Left ventricle myocardium inferior (tissue), 1 donor: ENCODE results near the gene AKT1S1. TPM values are rescaled to one million over a fixed set of nuclear protein-coding genes. Genes with fewer than 3 reads are reported as not detected.
A peak's percentile ranks its signal among the peaks of the same experiment; 100 is the strongest.
"Not testable (repeated sequence)": the region's sequence is repeated elsewhere in the genome, so short reads cannot be mapped to it uniquely, and the experiment has no call there.

ENCODE experiments used
- DNase-seq: peaks from one replicate; pipeline ENCODE4 v3.0.0-alpha.2; 2020
- H3K27ac ChIP-seq: fragments of 200-600 bp; replicated peaks from 2 replicates; pipeline ENCODE4 v1.8.0; 2021
- H3K27me3 ChIP-seq: fragments of 200-600 bp; 2 replicates; pipeline ENCODE4 v1.8.0; 2021; ENCODE audit warnings: low read depth
- H3K36me3 ChIP-seq: fragments of 200-600 bp; 2 replicates; pipeline ENCODE4 v1.8.0; 2021
- H3K4me1 ChIP-seq: fragments of 200-600 bp; 2 replicates; pipeline ENCODE4 v1.8.0; 2021
- H3K4me3 ChIP-seq: fragments of 200-600 bp; 2 replicates; pipeline ENCODE4 v1.8.0; 2021; ENCODE audit warnings: mild to moderate bottlenecking, moderate library complexity
- H3K9me3 ChIP-seq: fragments of 200-600 bp; replicated peaks from 2 replicates; pipeline ENCODE4 v1.8.0; 2021
- CTCF ChIP-seq: fragments of 200-600 bp; IDR thresholded peaks from 2 replicates; pipeline ENCODE4 v1.8.0; 2021; ENCODE audit warnings: antibody characterized with exemption, mild to moderate bottlenecking, borderline replicate concordance
- intact Hi-C: fragments of 100-400 bp; cut with micrococcal nuclease; formaldehyde crosslinking; loops from one replicate; pipeline ENCODE4 v1.11.0; 2022
- long read RNA-seq: library from polyadenylated mRNA; unstranded; transcript quantifications from one replicate; pipeline ENCODE4 v2.0.0, GENCODE V29; 2021
- total RNA-seq: library from RNA; stranded (reverse); fragmentation: NEBNext Ultra II Directional; extraction: Animal tissue kit (Norgen Biotek cat#: 25700); gene quantifications from one replicate; pipeline ENCODE4 v1.2.1, GENCODE V29; 2021
- donor health status: DM: no; HTN: yes; CAD: no; lungs with severe emphysema.

AKT1S1 gene
- total RNA-seq, result 36.0 TPM
- long read RNA-seq, transcript AKT1S1-207 (5 exons, 3,075 nt), result major isoform, 8 of 22 reads
- long read RNA-seq, transcript AKT1S1-205 (4 exons, 3,640 nt), result minor isoform, 6 of 22 reads
- long read RNA-seq, partial matches to known transcripts, result 4 of 22 reads
- long read RNA-seq, other reads (novel, unspliced or antisense), result 1 of 22 reads

DNA sequence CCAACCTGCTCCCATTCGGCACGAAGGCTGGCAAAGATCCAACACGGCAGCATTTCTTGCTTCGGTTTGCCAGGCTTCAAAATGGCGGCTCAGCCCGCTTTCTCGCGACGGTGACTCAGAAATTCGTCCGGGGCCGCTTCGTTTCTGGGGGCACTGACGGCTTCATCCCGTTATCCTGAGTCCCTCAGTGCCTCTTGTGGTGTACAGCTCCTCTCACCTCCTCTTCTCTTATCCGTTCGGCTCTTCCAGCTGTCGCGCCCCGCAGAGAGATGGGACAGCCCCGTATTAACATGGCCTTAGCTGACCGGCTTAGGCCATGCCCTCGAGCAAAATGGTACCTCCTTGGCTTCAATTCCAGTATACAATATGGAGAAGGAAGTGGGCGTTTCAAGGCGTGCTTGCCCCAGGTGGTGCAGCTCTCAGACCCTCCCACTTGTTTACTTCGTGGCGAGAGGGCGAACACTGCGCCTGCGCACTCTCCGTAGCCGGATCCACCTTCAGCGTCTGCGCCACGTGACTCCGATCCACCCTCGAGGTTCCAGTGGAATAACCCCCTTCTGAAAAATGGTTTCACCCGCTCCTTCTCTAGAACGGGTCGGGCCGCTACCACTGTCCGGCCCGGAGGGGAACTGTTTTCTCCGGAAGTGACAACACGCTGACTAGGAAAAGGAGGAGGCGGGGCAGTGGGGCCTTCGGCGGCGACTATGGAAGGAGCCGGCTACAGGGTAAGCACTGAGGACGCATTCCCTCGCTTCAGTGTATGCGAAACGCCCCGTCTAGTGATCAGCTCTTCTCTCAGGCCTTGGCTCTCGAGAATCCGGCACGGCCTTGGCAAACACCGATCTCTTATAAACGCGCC, at the start of gene AKT1S1, which contains the start of gene TBC1D17:
TSS of gene AKT1S1 (minus strand) at position 336 of the 859 bp plus-strand sequence. CDS start 4,060 bp downstream, outside the sequence.
TSS of gene TBC1D17 (plus strand) at position 683 of the 859 bp plus-strand sequence. CDS start at position 705, 22 bp downstream.
- intact Hi-C loops, result no loop called here
- H3K36me3 ChIP-seq, result peaks cover 39% of the 10 kb centered on the region

DNA sequence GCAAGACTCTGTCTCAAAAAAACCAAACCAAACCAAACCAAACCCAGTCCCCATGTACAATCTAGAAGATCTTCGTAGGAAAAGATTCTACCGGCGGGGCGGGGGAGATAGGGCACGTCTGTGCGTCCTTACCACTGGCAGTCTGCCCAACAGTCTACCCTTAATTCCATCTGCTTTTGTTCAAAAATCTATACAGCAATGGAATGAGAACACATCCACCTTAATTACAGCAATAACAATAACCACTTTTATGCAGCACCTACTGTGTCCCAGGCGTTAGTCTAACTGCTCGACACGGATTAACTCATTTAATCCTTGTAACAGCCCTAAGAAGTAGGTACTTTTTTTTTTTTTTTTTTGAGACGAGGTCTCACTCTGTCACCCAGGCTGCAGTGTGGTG, 49.4 kb upstream of the AKT1S1 start:
- no peak for TF ChIP-seq CTCF
- H3K36me3 ChIP-seq, result peaks cover 58% of the 10 kb centered on the region
- intact Hi-C loops, result no loop called here

More for the DNA sequence above, at the start of gene AKT1S1, which contains the start of gene TBC1D17:
- DNase-seq, result peak; percentile 99
- TF ChIP-seq CTCF, result no peak
- Histone ChIP-seq H3K4me1 (peaks cover 47% of the 10 kb centered on the region), H3K4me3 (peak within 1 kb of the TSS; percentile 94), H3K9me3 (no peaks in the 10 kb centered on the region), H3K27me3 (no peaks in the 10 kb centered on the region), H3K27ac (peak within 1 kb of the TSS; percentile 99)

GRCh38 chr19:49925486-49925885, 48.3 kb upstream of the AKT1S1 start:
- no peak for DNase-seq
- intact Hi-C loops, result no loop called here
- no peak overlapping the region for H3K27ac ChIP-seq
- no peaks in the 10 kb centered on the region for H3K9me3 ChIP-seq
- H3K4me1 ChIP-seq, result peaks cover 45% of the 10 kb centered on the region
- no peak for TF ChIP-seq CTCF
- H3K27me3 ChIP-seq, result no peaks in the 10 kb centered on the region
- peaks cover 64% of the 10 kb centered on the region for H3K36me3 ChIP-seq
- H3K4me3 ChIP-seq, result no peak overlapping the region

More for the DNA sequence above, 49.4 kb upstream of the AKT1S1 start:
- DNase-seq, result no peak
- H3K27me3 ChIP-seq, result no peaks in the 10 kb centered on the region
- H3K9me3 ChIP-seq, result no peaks in the 10 kb centered on the region
- no peak overlapping the region for H3K4me3 ChIP-seq
- H3K4me1 ChIP-seq, result peaks cover 45% of the 10 kb centered on the region
- no peak overlapping the region for H3K27ac ChIP-seq

- DNase-seq, H3K27me3 ChIP-seq, H3K9me3 ChIP-seq, intact Hi-C loops, H3K27ac ChIP-seq, H3K4me3 ChIP-seq: not testable (repeated sequence)
- Histone ChIP-seq H3K36me3 (peaks cover 64% of the 10 kb centered on the region), H3K4me1 (peaks cover 45% of the 10 kb centered on the region)
Measured at GRCh38 chr19:49924881-49925210, 47.7 kb upstream of the AKT1S1 start.

DNA sequence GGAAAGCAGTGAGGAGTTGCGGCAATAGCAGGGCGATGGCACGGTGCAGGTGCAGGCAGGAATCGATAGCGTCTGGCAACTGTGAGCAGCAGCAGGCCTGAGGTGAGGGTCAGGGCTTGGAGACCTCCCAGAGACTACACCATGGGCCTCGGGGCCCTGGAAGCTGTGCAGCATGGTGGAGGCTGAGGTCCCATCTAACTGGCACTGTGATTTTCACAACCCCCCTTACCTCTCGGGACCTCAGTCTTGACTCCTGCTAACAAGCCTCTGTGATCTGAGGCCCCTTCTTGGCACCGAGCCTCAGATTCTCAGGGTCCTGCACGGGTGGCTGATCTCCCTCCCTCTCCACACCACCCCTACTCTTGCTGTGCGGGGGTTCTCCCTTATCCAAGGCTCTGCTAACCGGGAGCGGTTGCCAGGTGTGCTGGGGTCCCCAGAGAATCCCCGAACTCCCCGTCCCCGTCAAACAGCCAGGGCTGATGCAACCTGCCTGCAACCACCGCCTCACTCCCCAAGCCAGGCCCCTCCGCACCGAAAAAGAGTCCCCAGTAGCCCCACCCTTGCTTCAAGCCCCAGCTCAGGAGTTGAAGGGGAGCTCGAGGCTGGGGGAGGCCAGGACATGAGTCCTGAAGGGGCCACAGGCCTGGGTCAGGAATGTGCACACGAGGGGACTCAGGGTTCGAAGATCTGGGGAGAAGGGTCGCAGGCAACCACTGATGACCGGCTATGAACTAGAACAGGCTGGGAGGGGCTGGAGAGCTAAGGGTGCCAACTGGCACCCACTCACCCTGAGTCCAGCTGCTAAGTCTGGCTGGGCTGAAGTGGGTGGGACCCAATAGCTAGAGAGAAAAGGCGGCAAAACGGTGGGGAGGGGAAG, 47.1 kb upstream of the AKT1S1 start:
- H3K36me3 ChIP-seq, result peaks cover 64% of the 10 kb centered on the region

More for the DNA sequence above, 47.1 kb upstream of the AKT1S1 start:
- Histone ChIP-seq H3K9me3 (no peaks in the 10 kb centered on the region), H3K27me3 (no peaks in the 10 kb centered on the region), H3K27ac (no peak overlapping the region), H3K4me3 (no peak overlapping the region), H3K4me1 (peaks cover 44% of the 10 kb centered on the region)
- no peak for TF ChIP-seq CTCF
- DNase-seq, result no peak
- intact Hi-C loops, result no loop called here
